Activated CD8-positive, alpha-beta memory T cell treated with anti-CD3 and anti-CD28 coated beads, Interleukin-2, amount 50 U/mL, for 1 hour (primary cell): ENCODE measurements around the gene PNPLA8.
"Not testable (repeated sequence)": the region's sequence is repeated elsewhere in the genome, so short reads cannot be mapped to it uniquely, and the experiment has no call there.

Source experiments
- DNase-seq: peaks from one replicate; pipeline ENCODE4 v3.0.0-alpha.2; 2020; ENCODE audit errors: extremely low read depth

The PNPLA8 gene

GRCh38 chr7:108528183-108528712 lies 2.3 kb upstream of the PNPLA8 start:
- no peak for DNase-seq

- no peak for DNase-seq
Measured at GRCh38 chr7:108526768-108527017, 758 bp upstream of the PNPLA8 start.

- DNase-seq = no peak
Measured at GRCh38 chr7:108525327-108525984, 479 bp downstream of the PNPLA8 start.

- DNase-seq = no peak
Measured at GRCh38 chr7:108522780-108523179, 3.2 kb downstream of the PNPLA8 start.

- no peak for DNase-seq
Measured at GRCh38 chr7:108517951-108518350, 8.0 kb downstream of the PNPLA8 start.

- no peak for DNase-seq
Measured at GRCh38 chr7:108515630-108516029, 10.3 kb downstream of the PNPLA8 start.

GRCh38 chr7:108515013-108515412 lies 10.9 kb downstream of the PNPLA8 start:
- no peak for DNase-seq

- no peak for DNase-seq
Measured at GRCh38 chr7:108511939-108512338, 14.0 kb downstream of the PNPLA8 start.

- not testable (repeated sequence) for DNase-seq
Measured at GRCh38 chr7:108504576-108504975, 21.4 kb downstream of the PNPLA8 start.

- no peak for DNase-seq
Measured at GRCh38 chr7:108503112-108504026, 22.6 kb downstream of the PNPLA8 start.

GRCh38 chr7:108499566-108499965 lies 26.4 kb downstream of the PNPLA8 start:
- no peak for DNase-seq

GRCh38 chr7:108498481-108498880 lies 27.5 kb downstream of the PNPLA8 start:
- no peak for DNase-seq

GRCh38 chr7:108497082-108497725 lies 28.7 kb downstream of the PNPLA8 start:
- no peak for DNase-seq

- DNase-seq = no peak
Measured at GRCh38 chr7:108492742-108493141, 33.2 kb downstream of the PNPLA8 start.

GRCh38 chr7:108488768-108489538 lies 37.0 kb downstream of the PNPLA8 start:
- DNase-seq = no peak

- DNase-seq = no peak
Measured at GRCh38 chr7:108487646-108488045, 38.3 kb downstream of the PNPLA8 start.

- no peak for DNase-seq
Measured at GRCh38 chr7:108486291-108486966, 39.5 kb downstream of the PNPLA8 start.

- DNase-seq = no peak
Measured at GRCh38 chr7:108484137-108484536, 41.8 kb downstream of the PNPLA8 start.

GRCh38 chr7:108480311-108480710 lies 45.6 kb downstream of the PNPLA8 start:
- DNase-seq = no peak

GRCh38 chr7:108479751-108480150 lies 46.2 kb downstream of the PNPLA8 start:
- DNase-seq = no peak

- no peak for DNase-seq
Measured at GRCh38 chr7:108479118-108479517, 46.8 kb downstream of the PNPLA8 start.
